Parathyroid adenoma (tissue), 2 donors: Measurements from ENCODE around the gene AQP6.

Source experiments
- H2AFZ ChIP-seq: fragments of 300-600 bp; sonication (generic); one replicate; pipeline ENCODE4 v1.7.0; 2017; ENCODE audit warnings: antibody characterized with exemption, mild to moderate bottlenecking
- H3K27ac ChIP-seq: fragments of 300-600 bp; sonication (generic); one replicate; pipeline ENCODE4 v1.7.0; 2017
- H3K27me3 ChIP-seq: fragments of 300-600 bp; sonication (generic); one replicate; pipeline ENCODE4 v1.7.0; 2017; ENCODE audit warnings: low read length; ENCODE audit not compliant: control insufficient read depth, insufficient read depth
- H3K36me3 ChIP-seq: fragments of 300-600 bp; sonication (generic); one replicate; pipeline ENCODE4 v1.7.0; 2017; ENCODE audit warnings: low read length; ENCODE audit not compliant: control insufficient read depth, insufficient read depth
- H3K4me1 ChIP-seq: fragments of 300-600 bp; sonication (generic); one replicate; pipeline ENCODE4 v1.7.0; 2017; ENCODE audit warnings: control low read depth
- H3K4me2 ChIP-seq: fragments of 300-600 bp; sonication (generic); one replicate; pipeline ENCODE4 v1.7.0; 2017; ENCODE audit warnings: low read length
- H3K4me3 ChIP-seq: fragments of 300-600 bp; sonication (generic); one replicate; pipeline ENCODE4 v1.7.0; 2017; ENCODE audit warnings: low read depth, low read length
- H3K79me2 ChIP-seq: fragments of 300-600 bp; sonication (generic); one replicate; pipeline ENCODE4 v1.7.0; 2017; ENCODE audit warnings: control low read depth
- H3K9ac ChIP-seq: fragments of 300-600 bp; sonication (generic); one replicate; pipeline ENCODE4 v1.7.0; 2017; ENCODE audit warnings: mild to moderate bottlenecking
- H3K9me3 ChIP-seq: fragments of 300-600 bp; sonication (generic); one replicate; pipeline ENCODE4 v1.7.0; 2017; ENCODE audit warnings: low read length; ENCODE audit not compliant: control insufficient read depth
- TF ChIP-seq, protein P1 (sequence below): fragments of 300-600 bp; sonication (generic); IDR thresholded peaks from one replicate; pipeline ENCODE4 v1.7.0; 2017; ENCODE audit warnings: antibody characterized with exemption, mild to moderate bottlenecking
- donor health status: primary hyperparathyroidism.

Gene AQP6

DNA sequence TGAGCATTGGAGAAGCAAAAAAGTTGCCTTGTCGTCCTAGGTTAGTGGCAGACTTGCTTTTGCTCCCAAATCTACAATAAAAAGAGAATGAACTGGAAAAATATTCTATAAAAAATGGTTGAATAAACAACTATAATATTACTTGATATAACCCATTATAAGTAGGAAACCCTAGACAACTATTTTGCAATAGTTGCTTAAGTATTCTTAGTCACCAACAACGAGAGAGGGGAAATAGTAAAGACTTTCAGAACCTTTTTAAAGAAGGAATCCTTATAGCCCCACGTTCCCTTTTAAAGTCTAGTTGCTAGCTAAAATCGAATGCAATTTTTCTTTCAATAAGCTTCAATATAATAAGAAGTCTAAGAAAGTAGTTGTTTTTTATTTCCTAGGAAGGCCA lies 17.5 kb downstream of the AQP6 start:
- Histone ChIP-seq H3K4me2 (no peak overlapping the region), H2AFZ (no peak overlapping the region), H3K4me1 (peaks cover 12% of the 10 kb centered on the region), H3K4me3 (no peak overlapping the region), H3K36me3 (no peaks in the 10 kb centered on the region), H3K9ac (no peak overlapping the region), H3K9me3 (no peaks in the 10 kb centered on the region), H3K79me2 (no peaks in the 10 kb centered on the region), H3K27ac (no peak overlapping the region), H3K27me3 (no peaks in the 10 kb centered on the region)
- TF ChIP-seq, protein P1, sequence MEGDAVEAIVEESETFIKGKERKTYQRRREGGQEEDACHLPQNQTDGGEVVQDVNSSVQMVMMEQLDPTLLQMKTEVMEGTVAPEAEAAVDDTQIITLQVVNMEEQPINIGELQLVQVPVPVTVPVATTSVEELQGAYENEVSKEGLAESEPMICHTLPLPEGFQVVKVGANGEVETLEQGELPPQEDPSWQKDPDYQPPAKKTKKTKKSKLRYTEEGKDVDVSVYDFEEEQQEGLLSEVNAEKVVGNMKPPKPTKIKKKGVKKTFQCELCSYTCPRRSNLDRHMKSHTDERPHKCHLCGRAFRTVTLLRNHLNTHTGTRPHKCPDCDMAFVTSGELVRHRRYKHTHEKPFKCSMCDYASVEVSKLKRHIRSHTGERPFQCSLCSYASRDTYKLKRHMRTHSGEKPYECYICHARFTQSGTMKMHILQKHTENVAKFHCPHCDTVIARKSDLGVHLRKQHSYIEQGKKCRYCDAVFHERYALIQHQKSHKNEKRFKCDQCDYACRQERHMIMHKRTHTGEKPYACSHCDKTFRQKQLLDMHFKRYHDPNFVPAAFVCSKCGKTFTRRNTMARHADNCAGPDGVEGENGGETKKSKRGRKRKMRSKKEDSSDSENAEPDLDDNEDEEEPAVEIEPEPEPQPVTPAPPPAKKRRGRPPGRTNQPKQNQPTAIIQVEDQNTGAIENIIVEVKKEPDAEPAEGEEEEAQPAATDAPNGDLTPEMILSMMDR = no peak

DNA sequence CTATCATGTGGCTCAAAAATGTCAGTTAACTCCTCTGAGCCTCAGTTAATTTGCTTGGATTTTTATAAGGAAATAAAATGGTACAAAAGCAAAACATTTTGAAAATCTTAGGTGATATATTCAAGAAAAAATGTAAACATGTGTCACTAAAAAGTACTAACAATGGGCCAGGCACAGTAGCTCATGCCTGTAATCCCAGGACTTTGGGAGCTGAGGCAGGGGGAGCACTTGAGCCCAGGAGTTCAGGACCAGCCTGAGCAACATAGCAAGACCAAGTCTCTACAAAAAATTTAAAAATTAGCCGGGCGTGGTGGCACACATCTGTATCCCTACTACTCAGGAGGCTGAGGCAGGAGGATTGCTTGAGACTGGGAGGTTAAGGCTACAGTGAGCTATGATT lies 25.7 kb downstream of the AQP6 start:
- H3K9ac ChIP-seq = no peak overlapping the region
- no peaks in the 10 kb centered on the region for H3K36me3 ChIP-seq
- no peak overlapping the region for H2AFZ ChIP-seq
- H3K4me1 ChIP-seq = no peaks in the 10 kb centered on the region
- TF ChIP-seq, protein P1 = no peak
- no peaks in the 10 kb centered on the region for H3K79me2 ChIP-seq
- H3K27ac ChIP-seq = no peak overlapping the region
- no peak overlapping the region for H3K4me3 ChIP-seq
- no peaks in the 10 kb centered on the region for H3K9me3 ChIP-seq
- H3K4me2 ChIP-seq = no peak overlapping the region
- H3K27me3 ChIP-seq = no peaks in the 10 kb centered on the region

DNA sequence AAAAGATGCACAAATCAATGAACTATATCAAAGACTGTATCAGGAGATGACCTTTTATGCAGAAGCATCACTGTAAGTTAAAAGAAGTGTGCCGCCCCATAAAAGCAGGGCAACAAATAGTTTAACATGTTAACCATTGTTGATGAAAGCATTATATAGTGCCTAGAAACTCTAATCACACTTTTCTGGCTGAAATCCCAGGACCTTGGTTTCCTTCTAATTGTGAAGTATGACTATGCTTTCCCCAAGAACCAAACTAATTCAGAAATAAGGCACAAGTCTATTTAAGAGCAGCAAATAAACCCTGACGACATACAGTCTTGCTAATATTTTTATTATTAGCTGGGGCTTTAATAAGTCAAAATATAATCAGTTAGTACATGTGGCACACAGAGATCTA lies 30.8 kb downstream of the AQP6 start:
- Histone ChIP-seq H2AFZ (no peak overlapping the region), H3K27me3 (no peaks in the 10 kb centered on the region), H3K4me1 (no peaks in the 10 kb centered on the region), H3K79me2 (no peaks in the 10 kb centered on the region), H3K9me3 (no peaks in the 10 kb centered on the region), H3K27ac (no peak overlapping the region), H3K36me3 (no peaks in the 10 kb centered on the region), H3K4me3 (no peak overlapping the region), H3K4me2 (no peak overlapping the region), H3K9ac (no peak overlapping the region)
- TF ChIP-seq, protein P1 = no peak

DNA sequence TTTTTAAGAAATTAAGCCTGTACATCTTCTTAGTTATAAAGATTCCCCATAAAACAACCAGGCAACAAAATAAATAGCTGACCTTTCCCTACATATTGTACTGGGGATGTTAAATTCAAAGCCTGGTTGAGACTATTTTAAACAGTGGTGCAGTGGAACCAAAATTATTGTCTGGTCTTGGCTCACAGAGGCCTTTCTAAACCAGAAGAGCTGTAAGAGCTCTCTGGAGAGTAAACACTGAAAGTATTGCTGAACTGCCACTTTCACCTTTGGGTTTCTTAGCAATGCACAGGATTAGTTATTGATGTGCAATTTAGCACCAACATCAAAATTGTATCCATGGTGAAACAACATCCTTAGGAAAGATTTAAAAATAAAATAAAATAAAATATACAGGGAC lies 31.9 kb downstream of the AQP6 start:
- TF ChIP-seq, protein P1 = no peak
- no peak overlapping the region for H3K27ac ChIP-seq
- H3K9ac ChIP-seq = no peak overlapping the region

DNA sequence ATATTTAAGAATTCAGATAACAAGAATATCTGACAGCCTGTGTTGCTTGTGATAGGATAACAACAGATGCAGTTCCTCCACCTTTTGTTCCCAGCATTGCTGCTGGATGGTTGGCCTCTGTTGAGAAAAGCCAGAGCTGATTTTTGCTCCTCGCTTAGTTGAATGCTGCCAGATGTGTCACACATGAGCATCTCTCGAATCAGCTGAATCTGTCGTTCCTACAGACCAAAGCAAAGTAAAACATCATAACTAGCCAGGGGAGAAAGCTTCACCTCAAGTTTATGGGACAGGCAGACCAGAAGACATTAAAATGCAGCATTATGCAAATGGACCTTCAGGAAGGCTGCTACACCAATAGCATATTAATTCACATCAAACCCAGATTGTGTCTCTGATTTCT lies 32.4 kb downstream of the AQP6 start:
- no peaks in the 10 kb centered on the region for H3K9me3 ChIP-seq
- H3K36me3 ChIP-seq = no peaks in the 10 kb centered on the region
- TF ChIP-seq, protein P1 = no peak
- H3K27me3 ChIP-seq = no peaks in the 10 kb centered on the region
- H2AFZ ChIP-seq = no peak overlapping the region
- H3K4me3 ChIP-seq = no peak overlapping the region
- H3K9ac ChIP-seq = no peak overlapping the region
- no peaks in the 10 kb centered on the region for H3K4me1 ChIP-seq
- H3K4me2 ChIP-seq = no peak overlapping the region
- H3K79me2 ChIP-seq = no peaks in the 10 kb centered on the region
- no peak overlapping the region for H3K27ac ChIP-seq

More for the DNA sequence above, 31.9 kb downstream of the AQP6 start:
- H3K9me3 ChIP-seq = no peaks in the 10 kb centered on the region
- H3K4me2 ChIP-seq = no peak overlapping the region
- H3K4me1 ChIP-seq = no peaks in the 10 kb centered on the region
- H3K27me3 ChIP-seq = no peaks in the 10 kb centered on the region
- H3K79me2 ChIP-seq = no peaks in the 10 kb centered on the region
- no peak overlapping the region for H2AFZ ChIP-seq
- H3K4me3 ChIP-seq = no peak overlapping the region
- no peaks in the 10 kb centered on the region for H3K36me3 ChIP-seq
